Panc1 (cell line): ENCODE results near the gene SRSF9. TPM values are rescaled to one million over a fixed set of nuclear protein-coding genes. Genes with fewer than 3 reads are reported as not detected.

Experiments used
- ATAC-seq: fragments of 200-7000 bp; cut with Tn5 transposase; 2 replicates; pipeline ENCODE4 v1.9.1; 2020; ENCODE audit warnings: mild to moderate bottlenecking, moderate library complexity
- BruUV-seq: library from RNA; stranded (reverse); fragments of 400-500 nt; replicated peaks from 2 replicates; lab custom pipeline; 2021; lab: Mats Ljungman, UMichigan
- CTCF ChIA-PET: fragments of 300-600 bp; sonication (Branson Sonifier 250); formaldehyde crosslinking; loops from one replicate; lab custom pipeline; 2022; ENCODE audit warnings: antibody characterized with exemption; lab: Charles Lee
- POLR2A ChIA-PET: fragments of 300-600 bp; sonication (Branson Sonifier 250); formaldehyde crosslinking; loops from one replicate; lab custom pipeline; 2022; ENCODE audit warnings: antibody characterized with exemption; lab: Charles Lee
- DNase-seq: peaks from one replicate; pipeline ENCODE4 v3.0.0-alpha.2; 2010; ENCODE audit warnings: low read depth, low spot score
- H3K27ac ChIP-seq: 2 replicates; pipeline ENCODE4 v1.5.1; 2011; ENCODE audit warnings: mild to moderate bottlenecking, low read length, inconsistent platforms
- H3K27me3 ChIP-seq: fragments of 200-500 bp; sonication (Bioruptor generic); 2 replicates; pipeline ENCODE4 v1.6.0; 2014; ENCODE audit warnings: low read length, inconsistent platforms; ENCODE audit not compliant: control insufficient read depth, insufficient read depth
- H3K36me3 ChIP-seq: fragments of 200-500 bp; sonication (Bioruptor generic); 2 replicates; pipeline ENCODE4 v1.5.1; 2014; ENCODE audit warnings: inconsistent platforms, mild to moderate bottlenecking, low read length, moderate library complexity; ENCODE audit not compliant: control insufficient read depth, insufficient read depth
- H3K4me1 ChIP-seq: 2 replicates; pipeline ENCODE4 v1.5.1; 2011; ENCODE audit warnings: inconsistent platforms, mild to moderate bottlenecking, low read length, moderate library complexity; ENCODE audit not compliant: control insufficient read depth, insufficient read depth
- H3K4me3 ChIP-seq, 2 experiments: 2 replicates each; pipeline ENCODE4 v1.5.1; 2011 to 2012; ENCODE audit warnings: low read depth in 2 of 2, low read length in 2 of 2, mild to moderate bottlenecking in 2 of 2, inconsistent platforms in 1 of 2, moderate library complexity in 1 of 2
- H3K9me3 ChIP-seq: fragments of 200-500 bp; sonication (Bioruptor generic); 2 replicates; pipeline ENCODE4 v1.5.1; 2014; ENCODE audit warnings: low read depth, mild to moderate bottlenecking, inconsistent platforms, low read length, moderate library complexity; ENCODE audit not compliant: control insufficient read depth, insufficient read depth
- CTCF ChIP-seq: fragments of 450-650 bp; IDR thresholded peaks from 2 replicates; pipeline ENCODE4 v1.5.1; 2017; ENCODE audit warnings: mild to moderate bottlenecking
- POLR2AphosphoS5 ChIP-seq: IDR thresholded peaks from 2 replicates; pipeline ENCODE4 v1.6.1; 2012; ENCODE audit warnings: mild to moderate bottlenecking, low read depth, low read length, moderate library complexity
- SIN3A ChIP-seq: IDR thresholded peaks from 2 replicates; pipeline ENCODE4 v1.6.1; 2012; ENCODE audit warnings: low read depth, mild to moderate bottlenecking, low read length, moderate library complexity, borderline replicate concordance; ENCODE audit not compliant: insufficient read depth
- TCF7L2 ChIP-seq: IDR thresholded peaks from 2 replicates; pipeline ENCODE4 v1.6.1; 2011; ENCODE audit warnings: mild to moderate bottlenecking, low read depth, low read length, inconsistent platforms
- in situ Hi-C: cut with HindIII; loops from 2 replicates; pipeline ENCODE4 v1.10.0; 2016; ENCODE audit warnings: low sequenced_read_pairs, low pct_unique_long_range_greater_than_20kb
- intact Hi-C: fragments of 100-400 bp; cut with micrococcal nuclease; formaldehyde crosslinking; loops from one replicate; pipeline ENCODE4 v1.10.0; 2022; ENCODE audit not compliant: unreplicated experiment
- total RNA-seq: library from RNA; stranded (reverse); gene quantifications from one replicate; pipeline ENCODE4 v1.2.1, GENCODE V29; 2021; ENCODE audit not compliant: unreplicated experiment
- TF ChIP-seq, protein P1 (sequence below), 2 experiments: IDR thresholded peaks; 2 replicates each; pipeline ENCODE4 v1.6.1; 2011 to 2012; ENCODE audit warnings: low read depth in 2 of 2, control low read depth in 1 of 2, low read length in 1 of 2, mild to moderate bottlenecking in 1 of 2, moderate library complexity in 1 of 2; ENCODE audit not compliant: insufficient read depth in 1 of 2

SRSF9 gene
- total RNA-seq, 1 experiment from 2014 or later, result 269 TPM

- no peak overlapping the region for H3K27ac ChIP-seq
- no peaks in the 10 kb centered on the region for H3K4me1 ChIP-seq
- ChIA-PET POLR2A (no interaction called here), CTCF (interaction anchor here (0.7 to 1.4 kb wide), 2 partner anchors 37 to 72 kb away, joined by 4 to 7 read pairs; no protein-coding TSS in a partner anchor)
- BruUV-seq, result no TSS peak
- TF ChIP-seq SIN3A, result no peak
- TF ChIP-seq CTCF, result no peak
- H3K27me3 ChIP-seq, result no peaks in the 10 kb centered on the region
- no peaks in the 10 kb centered on the region for H3K36me3 ChIP-seq
- ATAC-seq, result no peak
- in situ Hi-C loops, result no loop called here
- DNase-seq, result no peak
- H3K4me3 ChIP-seq, result no peak overlapping the region
- intact Hi-C loops, result no loop called here
- H3K9me3 ChIP-seq, result no peaks in the 10 kb centered on the region
These were observed 40.8 kb downstream of the SRSF9 start for GRCh38 chr12:120428597-120429229.

DNA sequence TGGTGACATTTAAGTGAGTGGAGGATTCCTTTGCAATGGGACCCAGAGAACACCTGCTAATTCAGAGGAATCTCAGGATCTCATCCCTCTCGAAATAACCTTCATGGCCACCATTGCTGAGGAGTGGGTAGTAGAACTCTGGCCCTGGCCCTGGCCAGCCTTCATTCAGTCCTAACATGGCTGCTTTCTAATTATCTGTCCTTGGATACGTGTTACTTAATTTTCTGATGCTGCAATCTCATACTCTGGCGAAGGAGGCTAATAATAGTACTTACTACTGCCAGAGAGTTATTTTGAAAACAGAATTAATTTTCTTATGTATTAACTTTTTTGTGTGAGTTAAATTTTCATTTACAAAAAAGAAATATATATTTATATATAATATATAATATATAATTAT lies 43.8 kb downstream of the SRSF9 start:
- no peaks in the 10 kb centered on the region for H3K27me3 ChIP-seq
- CTCF ChIA-PET, result no interaction called here
- ATAC-seq, result no peak
- TF ChIP-seq TCF7L2 (no peak), CTCF (no peak), SIN3A (no peak), POLR2AphosphoS5 (no peak)
- TF ChIP-seq, protein P1, sequence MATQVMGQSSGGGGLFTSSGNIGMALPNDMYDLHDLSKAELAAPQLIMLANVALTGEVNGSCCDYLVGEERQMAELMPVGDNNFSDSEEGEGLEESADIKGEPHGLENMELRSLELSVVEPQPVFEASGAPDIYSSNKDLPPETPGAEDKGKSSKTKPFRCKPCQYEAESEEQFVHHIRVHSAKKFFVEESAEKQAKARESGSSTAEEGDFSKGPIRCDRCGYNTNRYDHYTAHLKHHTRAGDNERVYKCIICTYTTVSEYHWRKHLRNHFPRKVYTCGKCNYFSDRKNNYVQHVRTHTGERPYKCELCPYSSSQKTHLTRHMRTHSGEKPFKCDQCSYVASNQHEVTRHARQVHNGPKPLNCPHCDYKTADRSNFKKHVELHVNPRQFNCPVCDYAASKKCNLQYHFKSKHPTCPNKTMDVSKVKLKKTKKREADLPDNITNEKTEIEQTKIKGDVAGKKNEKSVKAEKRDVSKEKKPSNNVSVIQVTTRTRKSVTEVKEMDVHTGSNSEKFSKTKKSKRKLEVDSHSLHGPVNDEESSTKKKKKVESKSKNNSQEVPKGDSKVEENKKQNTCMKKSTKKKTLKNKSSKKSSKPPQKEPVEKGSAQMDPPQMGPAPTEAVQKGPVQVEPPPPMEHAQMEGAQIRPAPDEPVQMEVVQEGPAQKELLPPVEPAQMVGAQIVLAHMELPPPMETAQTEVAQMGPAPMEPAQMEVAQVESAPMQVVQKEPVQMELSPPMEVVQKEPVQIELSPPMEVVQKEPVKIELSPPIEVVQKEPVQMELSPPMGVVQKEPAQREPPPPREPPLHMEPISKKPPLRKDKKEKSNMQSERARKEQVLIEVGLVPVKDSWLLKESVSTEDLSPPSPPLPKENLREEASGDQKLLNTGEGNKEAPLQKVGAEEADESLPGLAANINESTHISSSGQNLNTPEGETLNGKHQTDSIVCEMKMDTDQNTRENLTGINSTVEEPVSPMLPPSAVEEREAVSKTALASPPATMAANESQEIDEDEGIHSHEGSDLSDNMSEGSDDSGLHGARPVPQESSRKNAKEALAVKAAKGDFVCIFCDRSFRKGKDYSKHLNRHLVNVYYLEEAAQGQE (IDR thresholded peaks at IDR 0.05; ENCODE audit: insufficient read depth in 1 of 2, low read depth in 2 of 2, low read length in 1 of 2), result no peak
- H3K36me3 ChIP-seq, result no peaks in the 10 kb centered on the region
- no peak overlapping the region for H3K4me3 ChIP-seq
- H3K9me3 ChIP-seq, result no peaks in the 10 kb centered on the region
- H3K4me1 ChIP-seq, result no peaks in the 10 kb centered on the region
- intact Hi-C loops (no loop called here), in situ Hi-C loops (no loop called here)
- BruUV-seq, result no TSS peak
- POLR2A ChIA-PET, result no interaction called here
- no peak for DNase-seq
- H3K27ac ChIP-seq, result no peak overlapping the region
